Measurements from ENCODE around the gene POLE.
"Not testable (repeated sequence)": the region's sequence is repeated elsewhere in the genome, so short reads cannot be mapped to it uniquely, and the experiment has no call there.

The POLE gene

DNA sequence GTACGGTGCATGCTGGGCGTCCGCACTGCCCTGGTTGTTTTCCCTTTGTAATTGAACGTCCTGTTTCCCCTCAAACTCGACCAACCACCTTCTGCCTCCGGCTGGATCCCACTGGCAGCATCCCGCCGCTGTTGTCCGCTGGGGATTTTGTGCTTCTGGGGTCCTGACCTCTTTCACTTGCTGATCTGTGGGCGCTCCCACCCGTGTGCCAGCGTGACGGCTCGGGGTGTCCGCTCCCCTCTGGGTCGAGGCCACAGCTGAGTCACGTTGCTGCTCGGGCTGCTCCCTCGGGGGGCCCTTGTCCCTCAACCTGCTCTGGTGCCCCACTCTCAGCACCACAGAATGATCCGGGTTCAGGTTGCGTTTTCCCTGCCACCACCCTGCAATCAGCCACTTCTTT lies 31.5 kb upstream of the POLE start:
- no peak for DNase-seq

DNA sequence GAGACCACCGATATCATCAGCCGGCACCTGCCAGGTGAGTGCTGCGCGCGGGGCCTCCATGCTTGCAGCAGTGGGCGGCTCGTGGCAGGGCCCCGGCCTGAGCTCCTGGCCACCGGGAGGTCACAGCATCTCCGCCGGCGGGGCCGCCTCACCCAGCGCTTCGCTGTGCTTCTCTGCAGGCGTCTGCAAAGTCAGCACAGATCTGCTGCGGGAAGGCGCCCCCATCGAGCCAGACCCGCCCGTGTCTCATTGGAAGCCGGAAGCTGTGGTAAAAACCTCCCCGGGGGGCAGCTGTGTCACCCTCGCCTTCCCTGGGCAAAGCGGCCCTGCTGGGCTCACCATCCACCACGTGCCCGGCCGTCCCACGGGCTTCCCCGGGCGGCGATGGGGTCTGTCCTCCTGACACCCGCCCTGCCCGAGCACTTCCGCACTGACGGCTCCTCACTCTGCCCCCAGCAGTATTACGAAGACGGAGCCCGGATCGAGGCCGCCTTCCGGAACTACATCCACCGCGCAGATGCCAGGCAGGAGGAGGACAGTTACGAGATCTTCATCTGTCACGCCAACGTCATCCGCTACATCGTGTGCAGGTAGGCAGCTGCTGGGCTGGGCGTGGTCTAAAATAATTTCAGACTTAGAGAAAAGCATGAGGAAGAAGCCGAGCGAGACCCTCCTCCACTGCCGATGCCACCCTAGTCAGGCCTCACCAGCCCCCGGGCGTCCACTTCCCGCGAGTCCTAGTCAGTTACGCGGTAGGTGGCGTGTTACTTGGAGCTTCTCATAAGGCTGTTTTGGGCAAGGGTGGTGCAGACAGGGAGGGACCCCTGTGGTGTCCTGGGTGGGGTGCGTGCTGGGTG lies 30.6 kb upstream of the POLE start:
- DNase-seq = no peak

DNA sequence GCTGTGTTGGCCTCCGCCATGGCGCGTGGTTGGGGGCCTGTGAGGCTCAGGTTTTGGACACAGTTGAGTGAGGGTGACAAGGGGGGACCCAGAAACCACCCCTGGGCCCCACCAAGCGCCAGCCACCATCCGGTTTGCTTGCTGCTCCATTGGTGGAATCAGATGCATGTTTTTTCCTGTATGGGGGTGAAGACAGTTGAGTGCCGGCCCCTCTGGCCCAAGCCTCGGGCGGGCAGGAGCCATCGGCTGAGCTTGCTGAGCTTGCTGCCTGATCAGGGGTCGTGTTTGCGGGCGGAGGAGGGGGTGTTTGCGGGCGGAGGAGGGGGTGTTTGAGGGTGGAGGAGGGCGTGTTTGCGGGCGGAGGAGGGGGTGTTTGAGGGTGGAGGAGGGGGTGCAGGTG lies 29.9 kb upstream of the POLE start:
- DNase-seq = no peak

DNA sequence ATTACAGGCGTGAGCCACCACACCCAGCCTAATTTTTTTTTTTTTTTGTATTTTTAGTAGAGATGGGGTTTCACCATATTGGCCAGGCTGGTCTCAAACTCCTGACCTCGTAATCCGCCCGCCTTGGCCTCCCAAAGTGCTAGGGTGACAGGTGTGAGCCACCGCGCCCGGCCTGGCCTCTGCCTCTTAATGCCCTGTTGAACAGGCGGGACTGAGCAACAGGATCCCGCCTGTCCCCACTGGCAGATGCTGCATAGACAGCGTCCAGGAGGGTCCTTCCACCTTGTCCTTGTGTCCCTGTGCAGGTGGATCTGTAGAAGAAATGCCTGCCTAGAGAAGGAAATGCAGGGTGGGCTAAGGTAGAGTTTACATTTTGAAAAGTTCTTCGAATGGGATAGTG lies 29.2 kb upstream of the POLE start:
- no peak for DNase-seq

DNA sequence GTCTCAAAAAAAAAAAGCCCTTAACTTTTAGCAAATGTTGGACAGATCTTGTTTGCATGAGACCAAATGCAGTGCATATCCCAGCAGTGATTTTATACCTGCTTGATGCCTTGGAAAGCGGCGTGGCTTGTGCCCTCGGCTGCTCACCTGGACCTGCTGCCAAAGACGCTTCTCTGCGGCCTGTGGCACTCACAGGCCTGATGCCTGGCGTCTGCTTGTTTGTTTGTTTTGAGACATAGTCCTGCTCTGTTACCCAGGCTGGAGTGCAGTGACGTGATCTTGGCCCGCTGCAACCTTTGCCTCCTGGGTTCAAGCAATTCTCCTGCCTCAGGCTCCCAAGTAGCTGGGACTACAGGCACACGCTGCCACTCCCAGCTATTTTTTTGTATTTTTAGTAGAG lies 28.7 kb upstream of the POLE start:
- DNase-seq = no peak

DNA sequence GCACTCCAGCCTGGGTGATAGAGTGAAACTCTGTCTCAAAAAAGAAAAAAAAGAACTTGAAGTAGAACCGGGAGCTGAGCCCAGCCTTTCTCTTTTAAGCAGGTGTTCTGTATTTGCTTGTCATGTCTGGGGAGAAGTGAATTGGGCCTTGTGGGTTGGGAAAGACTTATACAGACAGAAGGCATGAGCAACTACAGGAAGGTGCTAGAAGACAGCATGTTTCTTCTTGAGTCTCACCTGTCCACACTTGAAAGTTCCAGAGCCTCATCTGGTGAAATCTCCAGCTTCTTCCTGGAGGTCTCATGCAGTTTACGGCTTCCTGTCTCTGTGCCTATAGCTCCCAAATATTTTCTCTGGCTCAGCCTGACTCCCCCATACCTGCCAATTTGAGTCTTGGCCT lies 26.0 kb upstream of the POLE start:
- no peak for DNase-seq

DNA sequence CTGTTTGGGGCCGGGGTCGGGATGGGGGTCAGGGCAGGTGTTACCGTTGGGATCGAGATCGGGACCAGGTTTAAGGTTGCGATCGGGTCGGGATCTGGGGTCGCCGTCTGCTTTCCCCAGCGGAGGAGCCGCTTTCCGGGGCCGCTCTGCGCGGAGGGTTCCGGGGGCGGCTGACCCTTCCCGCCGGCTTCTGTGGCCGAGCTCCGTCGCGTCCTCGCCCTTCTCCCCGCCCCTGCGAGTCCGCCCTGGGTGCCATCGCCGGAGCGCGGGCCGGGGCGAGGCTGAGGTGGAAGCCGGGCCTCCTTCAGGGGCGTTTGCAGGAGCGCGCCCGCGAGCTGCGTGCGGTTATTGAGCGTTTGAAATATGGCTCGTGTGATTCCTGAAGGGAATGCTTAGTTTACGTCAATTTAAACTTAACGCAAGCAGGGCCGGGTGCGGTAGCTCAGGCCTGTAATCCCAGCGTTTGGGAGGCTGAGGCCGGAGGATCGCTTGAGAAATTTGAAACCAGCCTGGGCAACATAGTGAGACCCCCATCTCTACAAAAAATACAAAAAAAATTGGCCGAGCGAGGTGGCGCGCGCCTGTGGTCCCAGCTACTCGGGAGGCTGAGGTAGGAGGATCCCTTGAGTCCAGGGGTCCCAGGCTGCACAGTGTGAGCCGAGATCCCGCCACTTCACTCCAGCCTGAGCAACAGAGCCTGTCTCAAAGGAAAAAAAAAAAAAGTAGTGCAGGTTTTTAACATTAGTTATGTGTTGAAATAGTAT lies 24.1 kb upstream of the POLE start:
- DNase-seq = no peak

DNA sequence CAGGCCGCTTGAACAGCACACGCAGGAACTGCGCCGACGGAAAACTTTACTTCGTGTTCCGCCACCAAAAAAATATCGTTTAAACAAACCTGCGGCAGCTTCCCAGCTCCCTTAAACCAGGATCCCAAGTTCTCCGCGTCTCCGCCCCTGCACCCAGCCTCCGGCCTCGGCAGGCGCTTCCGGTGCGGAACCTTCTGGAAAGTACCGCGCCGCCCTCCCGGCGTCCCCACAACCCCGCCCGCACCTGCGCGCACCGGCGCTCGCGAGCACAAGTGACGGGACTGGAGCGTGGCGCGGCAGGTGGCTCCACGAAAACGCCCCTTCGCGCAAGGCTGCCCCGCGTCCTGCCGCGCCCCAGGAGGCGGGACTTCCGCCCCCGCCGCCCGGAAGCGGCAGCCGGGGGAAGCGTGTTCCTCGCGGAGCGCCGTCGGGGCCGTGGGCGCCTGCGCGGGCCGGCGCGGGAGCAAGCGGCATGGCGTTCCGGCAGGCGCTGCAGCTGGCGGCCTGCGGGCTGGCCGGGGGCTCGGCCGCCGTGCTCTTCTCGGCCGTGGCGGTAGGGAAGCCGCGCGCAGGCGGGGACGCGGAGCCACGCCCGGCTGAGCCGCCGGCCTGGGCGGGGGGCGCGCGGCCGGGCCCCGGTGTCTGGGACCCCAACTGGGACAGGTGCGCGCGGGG lies 23.4 kb upstream of the POLE start, which contains the start of gene PGAM5:
Gene PGAM5 (plus strand): TSS at position 438 of the 675 bp plus-strand sequence. CDS start 35 bp downstream, at position 473.
- DNase-seq = peak; percentile 72

DNA sequence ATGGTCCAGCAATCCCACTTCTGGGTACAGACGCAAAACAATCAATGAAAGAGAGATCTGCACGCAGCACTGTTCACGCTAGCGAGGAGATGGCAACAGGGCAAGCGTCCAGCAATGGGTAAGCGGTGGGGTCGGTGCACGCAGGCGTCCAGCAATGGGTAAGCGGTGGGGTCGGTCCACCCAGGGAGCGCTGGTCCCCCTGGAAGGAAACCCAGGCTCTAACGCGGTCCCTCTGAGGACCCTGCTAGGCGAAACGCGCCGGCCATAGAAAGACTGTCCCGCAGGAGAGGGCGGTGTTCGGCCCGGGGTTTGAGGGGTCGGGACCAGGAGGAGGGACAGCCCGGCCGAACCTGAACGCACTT lies 22.9 kb upstream of the POLE start:
- DNase-seq = no peak

DNA sequence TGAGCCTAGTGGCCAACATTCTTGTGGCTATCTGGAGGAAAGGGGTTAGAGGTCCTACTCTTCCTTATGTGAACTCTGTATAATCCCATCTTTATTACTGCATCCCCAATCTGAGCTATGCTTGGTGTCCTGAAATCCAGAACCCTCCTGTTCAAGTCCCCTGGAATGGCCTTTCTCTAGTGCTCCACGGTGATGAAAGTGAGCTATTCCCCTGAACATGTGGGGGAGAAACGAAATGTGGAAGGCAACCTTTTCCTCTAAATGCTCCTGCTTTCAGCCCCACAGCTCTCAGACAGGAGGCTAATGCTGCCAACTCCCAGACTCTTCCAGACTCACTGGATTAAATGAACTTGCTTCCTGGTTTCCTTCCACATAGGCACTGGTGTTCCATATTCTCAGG lies 21.0 kb upstream of the POLE start:
- DNase-seq = no peak

DNA sequence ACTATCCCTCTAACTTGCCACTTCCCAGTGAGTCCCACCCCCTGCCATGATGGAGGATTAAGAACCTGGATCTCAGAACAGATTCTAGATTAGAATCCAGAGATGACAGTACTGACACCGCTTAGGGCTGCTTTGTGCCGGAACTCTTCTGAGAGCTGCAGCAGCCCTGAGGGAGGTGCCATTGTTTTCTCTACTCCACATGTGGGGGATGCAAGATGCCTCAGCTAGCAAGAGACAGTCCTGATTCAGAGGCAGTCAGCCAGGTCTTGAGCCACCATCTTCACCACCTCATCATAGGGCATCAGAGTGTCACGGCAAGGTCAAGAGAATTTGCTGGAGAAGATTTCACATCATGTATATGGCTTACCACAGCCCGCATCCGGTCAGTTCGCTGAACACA lies 20.1 kb upstream of the POLE start:
- no peak for DNase-seq

DNA sequence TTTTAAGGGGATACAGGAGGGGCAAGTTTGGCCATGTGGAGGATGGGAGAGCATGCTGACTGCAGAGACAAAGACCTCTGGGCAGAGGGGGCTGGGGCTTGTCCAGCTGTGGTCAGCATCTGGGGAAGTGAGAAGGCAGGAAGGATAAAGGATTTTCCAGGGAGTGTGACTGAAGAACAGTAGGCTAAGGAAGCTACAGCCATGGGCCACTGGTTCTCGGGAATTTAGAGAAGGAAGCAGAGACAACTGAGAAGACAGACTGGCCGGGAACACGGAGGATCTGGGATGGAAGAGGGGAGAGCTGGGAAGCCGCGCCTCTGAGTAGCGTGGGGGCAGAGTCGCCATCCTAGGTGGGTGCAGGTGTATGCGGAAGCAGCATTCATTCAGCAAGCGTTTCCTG lies 16.5 kb upstream of the POLE start:
- DNase-seq = no peak

DNA sequence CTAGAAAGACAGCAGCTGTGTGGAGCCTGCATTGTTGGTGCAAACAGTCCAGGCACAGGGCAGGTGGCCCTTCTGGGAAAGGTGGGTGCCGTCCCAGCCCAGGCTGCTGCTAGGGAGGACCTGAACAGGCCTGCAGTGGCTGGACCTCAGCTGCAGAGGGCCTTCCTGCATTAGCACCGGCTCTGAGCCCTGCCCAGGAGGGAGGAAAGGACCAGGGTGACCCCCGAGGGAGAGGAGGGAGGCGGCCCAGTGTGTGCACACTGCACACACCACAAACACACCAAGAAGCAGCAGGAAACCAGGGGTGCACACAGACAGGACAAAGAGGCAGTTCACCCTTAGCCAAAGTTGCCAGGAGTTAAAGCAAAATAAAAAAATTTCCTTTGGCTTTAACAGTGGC lies 15.5 kb upstream of the POLE start:
- no peak for DNase-seq

DNA sequence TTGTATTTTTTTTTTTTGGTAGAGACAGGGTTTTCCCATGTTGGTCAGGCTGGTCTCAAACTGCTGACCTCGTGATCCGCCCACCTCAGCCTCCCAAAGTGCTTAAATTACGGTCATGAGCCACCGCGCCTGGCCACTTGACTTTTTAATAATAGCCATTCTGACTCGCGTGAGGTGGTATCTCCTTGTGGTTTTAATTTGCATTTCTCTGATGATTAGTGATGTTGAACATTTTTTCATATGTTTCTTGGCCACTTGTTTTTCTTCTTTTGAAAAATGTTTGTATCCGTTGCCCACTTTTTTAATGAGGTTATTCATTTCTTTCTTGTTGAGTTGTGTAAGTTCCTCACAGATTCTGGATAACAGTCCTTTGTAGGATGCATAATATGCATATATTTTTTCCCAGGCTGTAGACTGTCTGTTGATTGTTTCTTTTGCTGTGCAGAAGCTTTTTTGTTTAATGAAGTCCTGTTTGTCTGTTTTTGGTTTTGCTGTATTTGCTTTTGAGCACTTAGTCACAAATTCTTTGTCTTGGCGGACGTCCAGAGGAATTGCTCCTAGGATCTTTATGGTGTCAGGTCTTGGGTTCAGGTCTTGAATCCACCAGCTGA lies 13.2 kb upstream of the POLE start:
- DNase-seq = peak; percentile 29

DNA sequence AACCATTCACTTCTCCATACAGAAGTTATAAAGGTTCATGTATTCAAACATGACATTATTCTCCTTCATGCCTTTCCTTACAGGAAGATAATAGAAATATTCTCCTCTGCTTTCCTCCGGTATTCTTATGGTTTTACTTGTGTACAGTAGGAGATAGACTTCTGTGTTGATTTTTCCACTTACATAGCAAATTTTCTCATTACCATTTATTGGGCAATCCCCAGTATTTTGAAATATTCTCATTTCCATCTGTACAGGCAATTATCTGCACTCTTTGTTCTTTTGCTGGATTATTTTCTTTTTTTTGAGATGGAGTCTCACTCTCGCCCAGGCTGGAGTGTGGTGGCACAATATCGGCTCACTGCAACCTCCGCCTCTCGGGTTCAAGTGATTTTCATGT lies 11.2 kb upstream of the POLE start:
- DNase-seq = no peak

DNA sequence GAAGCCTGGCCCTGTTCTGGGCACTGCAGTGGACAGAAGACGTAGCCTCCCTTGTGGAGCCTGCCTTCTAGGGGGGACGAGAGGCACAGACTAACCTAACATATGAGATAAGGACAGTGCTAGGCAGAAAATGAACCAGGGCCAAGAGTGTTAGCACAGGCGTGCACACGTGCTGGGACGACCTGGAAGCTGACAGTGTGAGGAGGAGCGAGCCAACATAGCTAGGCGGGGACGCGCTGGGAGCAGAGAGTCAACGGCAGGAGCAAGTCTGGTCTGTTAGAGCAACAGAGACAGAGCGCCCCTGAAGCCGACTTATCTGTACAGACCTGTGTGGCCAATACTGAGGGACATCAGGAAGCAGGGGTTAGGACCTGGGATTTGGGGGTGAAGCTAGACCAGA lies 8.3 kb upstream of the POLE start:
- no peak for DNase-seq

DNA sequence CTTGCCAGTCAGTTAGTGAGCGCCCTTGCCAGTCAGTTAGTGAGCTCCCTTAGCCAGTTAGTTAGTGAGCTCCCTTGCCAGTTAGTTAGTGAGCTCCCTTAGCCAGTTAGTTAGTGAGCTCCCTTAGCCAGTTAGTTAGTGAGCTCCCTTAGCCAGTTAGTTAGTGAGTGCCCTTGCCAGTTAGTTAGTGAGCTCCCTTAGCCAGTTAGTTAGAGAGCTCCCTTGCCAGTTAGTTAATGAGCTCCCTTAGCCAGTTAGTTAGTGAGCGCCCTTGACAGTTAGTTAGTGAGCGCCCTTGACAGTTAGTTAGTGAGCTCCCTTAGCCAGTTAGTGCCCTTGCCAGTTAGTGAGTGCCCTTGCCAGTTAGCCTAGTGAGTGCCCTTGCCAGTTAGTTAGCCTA lies 7.7 kb upstream of the POLE start:
- DNase-seq = not testable (repeated sequence)

DNA sequence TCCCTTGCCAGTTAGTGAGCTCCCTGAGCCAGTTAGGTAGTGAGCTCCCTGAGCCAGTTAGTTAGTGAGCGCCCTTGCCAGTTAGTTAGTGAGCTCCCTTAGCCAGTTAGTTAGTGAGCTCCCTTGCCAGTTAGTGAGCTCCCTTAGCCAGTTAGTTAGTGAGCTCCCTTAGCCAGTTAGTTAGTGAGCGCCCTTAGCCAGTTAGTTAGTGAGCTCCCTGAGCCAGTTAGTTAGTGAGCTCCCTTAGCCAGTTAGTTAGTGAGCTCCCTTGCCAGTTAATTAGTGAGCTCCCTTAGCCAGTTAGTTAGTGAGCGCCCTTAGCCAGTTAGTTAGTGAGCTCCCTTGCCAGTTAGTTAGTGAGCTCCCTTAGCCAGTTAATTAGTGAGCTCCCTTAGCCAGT lies 4.9 kb upstream of the POLE start:
- not testable (repeated sequence) for DNase-seq

DNA sequence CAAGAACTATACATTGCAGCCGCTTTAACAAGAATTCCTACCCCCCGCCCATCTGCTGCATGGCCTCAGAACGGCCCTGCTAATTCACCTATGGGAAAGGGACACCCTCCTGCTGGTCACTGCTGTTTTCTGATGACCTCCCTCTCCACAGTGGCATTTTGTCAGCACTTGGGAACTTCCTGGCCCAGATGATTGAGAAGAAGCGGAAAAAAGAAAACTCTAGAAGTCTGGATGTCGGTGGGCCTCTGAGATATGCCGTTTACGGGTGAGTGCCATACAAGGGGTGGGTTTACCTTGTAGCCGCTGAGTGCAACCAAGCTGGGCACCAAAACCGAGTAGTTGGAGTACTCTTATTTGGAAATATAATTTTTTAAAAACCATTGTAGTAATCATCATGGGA lies 3.0 kb upstream of the POLE start:
- DNase-seq = no peak

DNA sequence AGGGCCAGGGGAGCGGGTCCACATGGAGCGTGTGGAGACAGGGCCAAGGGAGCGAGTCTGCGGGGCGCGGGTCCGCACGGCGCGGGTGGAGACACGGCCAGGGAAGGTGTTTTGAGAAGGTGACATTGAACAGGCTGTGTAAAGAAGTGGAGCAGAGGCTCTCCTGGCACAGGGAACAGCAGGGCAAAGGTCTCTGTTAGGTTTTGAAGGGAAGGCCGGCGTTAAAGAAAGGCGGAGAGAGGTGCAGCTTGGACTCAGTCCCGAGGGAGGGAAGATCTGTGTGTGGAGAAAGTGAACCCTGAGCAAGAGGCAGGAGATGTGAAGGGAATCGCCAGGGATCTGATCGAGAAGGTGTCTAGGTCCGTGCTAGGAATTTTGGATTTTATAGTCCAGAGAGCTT lies 2.1 kb upstream of the POLE start:
- no peak for DNase-seq

DNA sequence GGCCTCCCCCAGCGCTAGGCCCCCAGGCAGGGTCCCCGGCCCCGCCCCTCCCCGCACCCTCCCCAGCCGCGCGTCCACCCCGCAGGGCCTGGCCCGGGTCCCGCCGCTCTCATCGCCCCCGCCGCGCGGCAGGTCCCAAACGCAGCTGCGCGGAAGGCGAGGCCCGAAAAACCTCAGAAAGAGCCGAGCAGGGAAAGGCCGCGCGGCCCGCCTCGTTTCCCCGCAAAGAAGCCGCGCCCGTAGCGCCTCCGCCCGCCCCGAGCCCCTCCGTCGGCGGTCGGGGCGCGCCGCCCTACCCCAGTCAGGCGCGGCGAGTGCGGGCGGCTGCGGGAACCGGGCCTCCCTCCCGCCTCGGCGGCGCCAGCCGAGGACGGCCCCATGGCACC lies 324 bp downstream of the POLE start:
- no peak for DNase-seq

DNA sequence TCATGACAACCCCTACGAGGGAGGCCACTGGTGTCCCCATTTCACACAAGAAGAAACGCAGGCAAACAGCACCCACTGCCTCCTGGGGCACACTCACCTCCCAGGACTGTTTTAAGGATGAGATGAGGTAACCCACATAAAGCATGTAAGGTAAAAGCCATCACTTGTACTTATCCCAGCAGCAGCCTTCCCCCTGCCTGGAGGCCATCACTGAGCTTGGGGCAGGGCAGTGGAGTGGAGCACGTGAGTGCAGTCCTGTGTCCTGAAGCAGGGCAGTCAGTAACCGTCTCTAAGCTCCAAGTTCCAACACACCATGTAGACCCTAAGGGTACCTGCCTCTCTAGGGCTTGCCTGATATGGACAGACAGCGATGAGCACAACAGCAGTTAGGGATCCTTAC lies 1.7 kb downstream of the POLE start:
- DNase-seq = no peak

DNA sequence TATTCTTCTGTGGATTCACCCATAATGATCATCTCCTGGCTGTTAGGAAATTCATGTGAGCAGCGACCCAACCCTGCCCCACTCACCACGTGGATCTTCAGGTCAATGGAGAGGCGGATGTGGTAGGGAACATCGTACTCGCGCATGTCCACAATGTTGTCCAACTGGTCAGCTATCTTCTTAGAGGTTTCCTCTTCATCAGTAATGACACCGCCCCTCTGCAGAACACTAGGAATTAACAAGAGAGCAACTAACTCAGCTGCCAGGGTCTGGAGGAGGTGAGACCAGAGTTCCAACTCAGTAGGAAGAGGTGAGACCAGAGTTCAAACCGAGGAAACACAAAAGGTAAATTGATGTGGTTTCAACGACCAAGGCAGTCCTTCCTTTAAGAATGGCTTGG lies 9.7 kb downstream of the POLE start:
- DNase-seq = no peak
